Stimulated activated CD8-positive, alpha-beta memory T cell treated with anti-CD3 and anti-CD28 coated beads, Interleukin-7, amount 100 ng/mL, for 24 hours (primary cell): ENCODE results near the gene CA7.

Source experiments
- DNase-seq: peaks from one replicate; pipeline ENCODE4 v3.0.0-alpha.2; 2020; ENCODE audit warnings: low read depth

The CA7 gene

GRCh38 chr16:66898933-66899309, 54.7 kb downstream of the CA7 start:
- no peak for DNase-seq

- DNase-seq: no peak
Measured at GRCh38 chr16:66899310-66899944, 55.2 kb downstream of the CA7 start.

GRCh38 chr16:66899945-66900710, 55.9 kb downstream of the CA7 start:
- DNase-seq: no peak

GRCh38 chr16:66900721-66901441, 56.7 kb downstream of the CA7 start:
- DNase-seq: no peak

GRCh38 chr16:66901626-66902025, 57.4 kb downstream of the CA7 start:
- no peak for DNase-seq

GRCh38 chr16:66902648-66903543, 58.7 kb downstream of the CA7 start:
- no peak for DNase-seq
